K562 (cell line): ENCODE measurements around the gene MPIG6B. TPM values are rescaled to one million over a fixed set of nuclear protein-coding genes. Genes with fewer than 3 reads are reported as not detected.
A peak's percentile ranks its signal among the peaks of the same experiment; 100 is the strongest.

Experiments used
- CREM ChIP-seq: IDR thresholded peaks from 2 replicates; pipeline ENCODE4 v1.6.1; 2014; ENCODE audit warnings: antibody characterized with exemption, low read depth
- FOXJ3 ChIP-seq: sonication (generic); formaldehyde crosslinking; IDR thresholded peaks from 2 replicates; pipeline ENCODE4 v1.4.0; 2020; ENCODE audit warnings: mild to moderate bottlenecking, missing genetic modification reagents
- L3MBTL2 ChIP-seq: fragments of 450-650 bp; IDR thresholded peaks from 2 replicates; pipeline ENCODE4 v1.6.1; 2016; ENCODE audit warnings: mild to moderate bottlenecking, moderate library complexity
- NCOA4 ChIP-seq: fragments of 450-650 bp; IDR thresholded peaks from 2 replicates; pipeline ENCODE4 v1.6.1; 2018; ENCODE audit warnings: mild to moderate bottlenecking; ENCODE audit not compliant: partially characterized antibody
- NFATC3 ChIP-seq: fragments of 450-650 bp; IDR thresholded peaks from 2 replicates; pipeline ENCODE4 v1.6.1; 2017; ENCODE audit warnings: mild to moderate bottlenecking
- NR2C1 ChIP-seq, 2 experiments: fragments of 450-650 bp; IDR thresholded peaks; 2 replicates each; pipeline ENCODE4 v1.6.1; 2017; ENCODE audit warnings: mild to moderate bottlenecking in 2 of 2, antibody characterized with exemption in 1 of 2, inconsistent platforms in 1 of 2, missing compliant biosample characterization in 1 of 2, missing genetic modification characterization in 1 of 2
- SMARCB1 ChIP-seq: IDR thresholded peaks from 2 replicates; pipeline ENCODE4 v1.6.1; 2011; ENCODE audit warnings: improper control_type of control experiment, low read depth; ENCODE audit not compliant: insufficient read length
- TCF7L2 ChIP-seq: fragments of 150-350 bp; IDR thresholded peaks from 2 replicates; pipeline ENCODE4 v1.6.1; 2016; ENCODE audit warnings: low read depth, mild to moderate bottlenecking, low read length, moderate library complexity
- YBX1 ChIP-seq: fragments of 450-650 bp; IDR thresholded peaks from 2 replicates; pipeline ENCODE4 v1.7.1; 2016; ENCODE audit warnings: mild to moderate bottlenecking
- ZNF197 ChIP-seq: fragments of 200-800 bp; sonication (Bioruptor generic); IDR thresholded peaks from 2 replicates; pipeline ENCODE4 v1.6.1; 2016; ENCODE audit warnings: low read depth, missing genetic modification characterization, missing compliant biosample characterization
- polyA plus RNA-seq, 8 experiments: library from polyadenylated mRNA; depleted of rRNA in 4 of 8; stranded (reverse) in 5 of 8; unstranded in 3 of 8; fragments of >200 nt; fragmentation: Nextera tagmentation in 2 of 8; fragmentation: Illumina TruSeq in 1 of 8; extraction: Ambion mirVana in 2 of 8; extraction: Trizol in 1 of 8; gene quantifications; 2 replicates each; pipeline versions ENCODE4 v1.2.1 to v1.2.3, GENCODE V29; 2011 to 2014; ENCODE audit warnings: inconsistent platforms in 1 of 8, missing spikeins in 1 of 8
- total RNA-seq, 7 experiments: library from RNA; depleted of rRNA in 6 of 7; stranded (reverse); fragments of >200 nt in 6 of 7; fragmentation: Illumina TruSeq in 2 of 7; extraction: Trizol in 2 of 7; gene quantifications; 2 replicates each; pipeline versions ENCODE4 v1.2.1 to v1.2.3, GENCODE V29; 2011 to 2021; ENCODE audit warnings: low replicate concordance in 1 of 7
- TF ChIP-seq, protein P1 (sequence below): fragments of 450-650 bp; formaldehyde crosslinking; IDR thresholded peaks from 2 replicates; pipeline ENCODE4 v1.4.0; 2020; ENCODE audit warnings: mild to moderate bottlenecking
- TF ChIP-seq, protein P2 (sequence below): sonication (generic); IDR thresholded peaks from 2 replicates; pipeline ENCODE4 v1.6.1; 2016
- TF ChIP-seq, protein P3 (sequence below): fragments of 250-450 bp; sonication (Bioruptor Pico); IDR thresholded peaks from 2 replicates; pipeline ENCODE4 v1.4.0; 2020
- TF ChIP-seq, protein P4 (sequence below): sonication (generic); formaldehyde crosslinking; IDR thresholded peaks from 2 replicates; pipeline ENCODE4 v1.8.1; 2023; ENCODE audit warnings: missing genetic modification reagents, mild to moderate bottlenecking, borderline replicate concordance

Gene MPIG6B
- total and polyA plus RNA-seq, 9 of the 15 experiments (the other 6 are each of a cell fraction or from before 2014, with no cell fraction given): 0.11 to 1.2 (median 0.28) TPM; not detected in 1

DNA sequence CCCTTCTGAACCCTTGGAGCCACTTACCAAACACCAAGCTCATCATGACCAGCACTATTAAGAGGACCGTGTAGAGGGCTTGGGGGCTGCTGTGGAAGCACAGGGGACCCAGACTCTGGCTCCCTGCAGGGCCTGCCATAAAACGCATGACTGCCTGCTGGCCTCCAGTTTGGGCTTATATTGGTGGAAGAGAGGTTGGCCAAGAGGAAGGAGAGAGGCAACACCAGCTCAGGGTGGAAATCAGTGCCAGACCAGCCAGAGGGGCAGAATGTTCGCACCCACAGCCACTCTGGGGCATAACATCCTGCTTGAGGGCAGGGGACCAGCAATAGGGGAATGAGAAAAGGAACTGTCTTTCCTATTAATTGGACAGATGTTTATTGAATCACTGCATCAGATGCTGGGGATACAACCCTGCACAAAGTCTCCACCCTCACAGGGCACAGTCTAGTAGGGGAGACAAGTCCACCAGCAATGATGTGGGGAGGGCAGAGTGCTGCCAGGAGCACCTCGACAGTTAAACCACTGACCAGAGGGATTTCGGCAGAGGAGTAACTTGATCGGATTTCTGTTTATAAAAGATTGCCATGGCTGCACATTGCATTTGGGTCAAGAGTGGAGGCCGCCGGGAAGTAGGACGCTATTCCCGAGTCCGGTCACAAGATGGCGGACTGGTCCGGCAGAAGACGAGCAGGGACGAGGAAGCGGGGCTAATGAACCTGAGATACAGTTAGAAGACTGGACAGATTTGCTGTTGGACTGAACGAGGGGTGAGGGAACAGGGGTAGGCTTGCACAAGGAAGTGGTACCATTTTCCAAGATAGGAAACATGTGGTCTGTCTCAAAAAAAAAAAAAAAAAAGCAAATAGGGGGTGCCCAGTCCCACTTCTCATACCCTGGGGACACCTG lies 42.7 kb upstream of the MPIG6B start, which contains the start of gene LY6G5C (continued):
- no peak for TF ChIP-seq NR2C1 (IDR thresholded peaks at IDR 0.05)
- TF ChIP-seq NR2C1 (tag; IDR thresholded peaks at IDR 0.05): no peak
- no peak for TF ChIP-seq YBX1
- TF ChIP-seq NFATC3: no peak
- TF ChIP-seq, protein P1, sequence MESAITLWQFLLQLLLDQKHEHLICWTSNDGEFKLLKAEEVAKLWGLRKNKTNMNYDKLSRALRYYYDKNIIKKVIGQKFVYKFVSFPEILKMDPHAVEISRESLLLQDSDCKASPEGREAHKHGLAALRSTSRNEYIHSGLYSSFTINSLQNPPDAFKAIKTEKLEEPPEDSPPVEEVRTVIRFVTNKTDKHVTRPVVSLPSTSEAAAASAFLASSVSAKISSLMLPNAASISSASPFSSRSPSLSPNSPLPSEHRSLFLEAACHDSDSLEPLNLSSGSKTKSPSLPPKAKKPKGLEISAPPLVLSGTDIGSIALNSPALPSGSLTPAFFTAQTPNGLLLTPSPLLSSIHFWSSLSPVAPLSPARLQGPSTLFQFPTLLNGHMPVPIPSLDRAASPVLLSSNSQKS (CRISPR knock-in tag): no peak
- TF ChIP-seq, protein P2, sequence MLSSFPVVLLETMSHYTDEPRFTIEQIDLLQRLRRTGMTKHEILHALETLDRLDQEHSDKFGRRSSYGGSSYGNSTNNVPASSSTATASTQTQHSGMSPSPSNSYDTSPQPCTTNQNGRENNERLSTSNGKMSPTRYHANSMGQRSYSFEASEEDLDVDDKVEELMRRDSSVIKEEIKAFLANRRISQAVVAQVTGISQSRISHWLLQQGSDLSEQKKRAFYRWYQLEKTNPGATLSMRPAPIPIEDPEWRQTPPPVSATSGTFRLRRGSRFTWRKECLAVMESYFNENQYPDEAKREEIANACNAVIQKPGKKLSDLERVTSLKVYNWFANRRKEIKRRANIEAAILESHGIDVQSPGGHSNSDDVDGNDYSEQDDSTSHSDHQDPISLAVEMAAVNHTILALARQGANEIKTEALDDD: no peak
- TF ChIP-seq CREM: peak; percentile 74
- no peak for TF ChIP-seq L3MBTL2
- TF ChIP-seq, protein P3, sequence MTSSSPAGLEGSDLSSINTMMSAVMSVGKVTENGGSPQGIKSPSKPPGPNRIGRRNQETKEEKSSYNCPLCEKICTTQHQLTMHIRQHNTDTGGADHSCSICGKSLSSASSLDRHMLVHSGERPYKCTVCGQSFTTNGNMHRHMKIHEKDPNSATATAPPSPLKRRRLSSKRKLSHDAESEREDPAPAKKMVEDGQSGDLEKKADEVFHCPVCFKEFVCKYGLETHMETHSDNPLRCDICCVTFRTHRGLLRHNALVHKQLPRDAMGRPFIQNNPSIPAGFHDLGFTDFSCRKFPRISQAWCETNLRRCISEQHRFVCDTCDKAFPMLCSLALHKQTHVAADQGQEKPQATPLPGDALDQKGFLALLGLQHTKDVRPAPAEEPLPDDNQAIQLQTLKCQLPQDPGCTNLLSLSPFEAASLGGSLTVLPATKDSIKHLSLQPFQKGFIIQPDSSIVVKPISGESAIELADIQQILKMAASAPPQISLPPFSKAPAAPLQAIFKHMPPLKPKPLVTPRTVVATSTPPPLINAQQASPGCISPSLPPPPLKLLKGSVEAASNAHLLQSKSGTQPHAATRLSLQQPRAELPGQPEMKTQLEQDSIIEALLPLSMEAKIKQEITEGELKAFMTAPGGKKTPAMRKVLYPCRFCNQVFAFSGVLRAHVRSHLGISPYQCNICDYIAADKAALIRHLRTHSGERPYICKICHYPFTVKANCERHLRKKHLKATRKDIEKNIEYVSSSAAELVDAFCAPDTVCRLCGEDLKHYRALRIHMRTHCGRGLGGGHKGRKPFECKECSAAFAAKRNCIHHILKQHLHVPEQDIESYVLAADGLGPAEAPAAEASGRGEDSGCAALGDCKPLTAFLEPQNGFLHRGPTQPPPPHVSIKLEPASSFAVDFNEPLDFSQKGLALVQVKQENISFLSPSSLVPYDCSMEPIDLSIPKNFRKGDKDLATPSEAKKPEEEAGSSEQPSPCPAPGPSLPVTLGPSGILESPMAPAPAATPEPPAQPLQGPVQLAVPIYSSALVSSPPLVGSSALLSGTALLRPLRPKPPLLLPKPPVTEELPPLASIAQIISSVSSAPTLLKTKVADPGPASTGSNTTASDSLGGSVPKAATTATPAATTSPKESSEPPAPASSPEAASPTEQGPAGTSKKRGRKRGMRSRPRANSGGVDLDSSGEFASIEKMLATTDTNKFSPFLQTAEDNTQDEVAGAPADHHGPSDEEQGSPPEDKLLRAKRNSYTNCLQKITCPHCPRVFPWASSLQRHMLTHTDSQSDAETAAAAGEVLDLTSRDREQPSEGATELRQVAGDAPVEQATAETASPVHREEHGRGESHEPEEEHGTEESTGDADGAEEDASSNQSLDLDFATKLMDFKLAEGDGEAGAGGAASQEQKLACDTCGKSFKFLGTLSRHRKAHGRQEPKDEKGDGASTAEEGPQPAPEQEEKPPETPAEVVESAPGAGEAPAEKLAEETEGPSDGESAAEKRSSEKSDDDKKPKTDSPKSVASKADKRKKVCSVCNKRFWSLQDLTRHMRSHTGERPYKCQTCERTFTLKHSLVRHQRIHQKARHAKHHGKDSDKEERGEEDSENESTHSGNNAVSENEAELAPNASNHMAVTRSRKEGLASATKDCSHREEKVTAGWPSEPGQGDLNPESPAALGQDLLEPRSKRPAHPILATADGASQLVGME (CRISPR knock-in tag): peak; percentile 24; the same call in 1 of the 2 replicates
- TF ChIP-seq ZNF197 (CRISPR knock-in tag): no peak
- TF ChIP-seq NCOA4: no peak
- 0 out of 2 replicates have a peak, but pooled peaks have one; percentile 6 for TF ChIP-seq FOXJ3
- TF ChIP-seq SMARCB1: no peak
- TF ChIP-seq, protein P4, sequence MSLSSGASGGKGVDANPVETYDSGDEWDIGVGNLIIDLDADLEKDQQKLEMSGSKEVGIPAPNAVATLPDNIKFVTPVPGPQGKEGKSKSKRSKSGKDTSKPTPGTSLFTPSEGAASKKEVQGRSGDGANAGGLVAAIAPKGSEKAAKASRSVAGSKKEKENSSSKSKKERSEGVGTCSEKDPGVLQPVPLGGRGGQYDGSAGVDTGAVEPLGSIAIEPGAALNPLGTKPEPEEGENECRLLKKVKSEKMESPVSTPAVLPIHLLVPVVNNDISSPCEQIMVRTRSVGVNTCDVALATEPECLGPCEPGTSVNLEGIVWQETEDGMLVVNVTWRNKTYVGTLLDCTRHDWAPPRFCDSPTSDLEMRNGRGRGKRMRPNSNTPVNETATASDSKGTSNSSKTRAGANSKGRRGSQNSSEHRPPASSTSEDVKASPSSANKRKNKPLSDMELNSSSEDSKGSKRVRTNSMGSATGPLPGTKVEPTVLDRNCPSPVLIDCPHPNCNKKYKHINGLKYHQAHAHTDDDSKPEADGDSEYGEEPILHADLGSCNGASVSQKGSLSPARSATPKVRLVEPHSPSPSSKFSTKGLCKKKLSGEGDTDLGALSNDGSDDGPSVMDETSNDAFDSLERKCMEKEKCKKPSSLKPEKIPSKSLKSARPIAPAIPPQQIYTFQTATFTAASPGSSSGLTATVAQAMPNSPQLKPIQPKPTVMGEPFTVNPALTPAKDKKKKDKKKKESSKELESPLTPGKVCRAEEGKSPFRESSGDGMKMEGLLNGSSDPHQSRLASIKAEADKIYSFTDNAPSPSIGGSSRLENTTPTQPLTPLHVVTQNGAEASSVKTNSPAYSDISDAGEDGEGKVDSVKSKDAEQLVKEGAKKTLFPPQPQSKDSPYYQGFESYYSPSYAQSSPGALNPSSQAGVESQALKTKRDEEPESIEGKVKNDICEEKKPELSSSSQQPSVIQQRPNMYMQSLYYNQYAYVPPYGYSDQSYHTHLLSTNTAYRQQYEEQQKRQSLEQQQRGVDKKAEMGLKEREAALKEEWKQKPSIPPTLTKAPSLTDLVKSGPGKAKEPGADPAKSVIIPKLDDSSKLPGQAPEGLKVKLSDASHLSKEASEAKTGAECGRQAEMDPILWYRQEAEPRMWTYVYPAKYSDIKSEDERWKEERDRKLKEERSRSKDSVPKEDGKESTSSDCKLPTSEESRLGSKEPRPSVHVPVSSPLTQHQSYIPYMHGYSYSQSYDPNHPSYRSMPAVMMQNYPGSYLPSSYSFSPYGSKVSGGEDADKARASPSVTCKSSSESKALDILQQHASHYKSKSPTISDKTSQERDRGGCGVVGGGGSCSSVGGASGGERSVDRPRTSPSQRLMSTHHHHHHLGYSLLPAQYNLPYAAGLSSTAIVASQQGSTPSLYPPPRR (CRISPR knock-in tag): no peak
- TF ChIP-seq TCF7L2: no peak
